HG03457 (cell line): ENCODE data around the gene HOGA1.
"Not testable (repeated sequence)": the region's sequence is repeated elsewhere in the genome, so short reads cannot be mapped to it uniquely, and the experiment has no call there.

Source experiments
- ATAC-seq: cut with Tn5 transposase; IDR thresholded peaks from one replicate; pipeline ENCODE4 v1.9.1; 2021; ENCODE audit warnings: moderate number of reproducible peaks; ENCODE audit not compliant: unreplicated experiment

HOGA1 gene

DNA sequence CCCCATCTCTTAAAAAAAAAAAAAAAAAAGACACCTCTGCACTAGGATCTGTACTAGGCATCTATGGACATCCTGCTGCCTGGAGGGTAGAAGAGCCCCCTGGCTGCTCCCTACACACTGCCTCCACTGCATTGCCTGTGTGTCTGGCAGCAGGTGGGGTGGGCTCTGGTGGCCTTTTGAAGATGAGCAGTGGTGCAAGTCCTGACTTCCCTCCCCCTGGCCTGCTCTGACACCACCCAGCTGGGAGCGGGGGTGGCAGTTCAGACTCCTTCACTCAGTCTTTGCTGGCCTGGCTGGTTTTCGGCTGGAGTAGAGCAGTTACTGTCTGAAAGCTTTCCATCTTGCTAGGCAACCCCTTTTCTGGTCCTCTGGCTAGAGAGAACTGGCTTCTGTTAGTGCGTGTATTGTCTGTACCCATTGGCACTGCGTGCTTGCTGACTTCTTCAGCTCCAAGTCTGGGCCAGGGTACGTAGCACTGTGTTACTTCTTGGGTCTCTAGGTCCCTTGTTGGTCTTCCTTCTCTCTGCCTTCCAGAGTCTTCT is 23.0 kb downstream of the HOGA1 start:
- ATAC-seq, result no peak

- ATAC-seq, result no peak
These were observed 24.9 kb downstream of the HOGA1 start for GRCh38 chr10:97608991-97609561.

GRCh38 chr10:97611473-97611872 is 27.3 kb downstream of the HOGA1 start:
- ATAC-seq, result no peak

DNA sequence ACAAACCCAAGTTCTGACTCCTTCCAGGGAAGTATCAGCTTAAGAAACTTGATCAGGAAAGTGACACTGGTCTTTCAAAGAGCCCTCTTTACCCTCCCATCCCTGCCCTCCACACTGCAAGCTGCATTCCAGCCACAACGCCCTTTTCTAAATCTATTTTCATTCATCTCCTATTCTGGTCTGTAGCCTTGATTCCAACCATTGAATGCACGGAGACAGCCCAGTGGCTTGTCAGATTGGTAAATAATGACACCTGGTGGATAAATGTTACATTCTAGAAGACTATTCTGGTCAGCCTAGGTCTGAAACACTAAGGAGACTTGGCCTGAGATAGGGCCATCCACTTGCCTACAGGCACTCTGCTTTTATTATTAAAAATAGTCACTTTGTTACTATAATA is 28.2 kb downstream of the HOGA1 start:
- no peak for ATAC-seq

DNA sequence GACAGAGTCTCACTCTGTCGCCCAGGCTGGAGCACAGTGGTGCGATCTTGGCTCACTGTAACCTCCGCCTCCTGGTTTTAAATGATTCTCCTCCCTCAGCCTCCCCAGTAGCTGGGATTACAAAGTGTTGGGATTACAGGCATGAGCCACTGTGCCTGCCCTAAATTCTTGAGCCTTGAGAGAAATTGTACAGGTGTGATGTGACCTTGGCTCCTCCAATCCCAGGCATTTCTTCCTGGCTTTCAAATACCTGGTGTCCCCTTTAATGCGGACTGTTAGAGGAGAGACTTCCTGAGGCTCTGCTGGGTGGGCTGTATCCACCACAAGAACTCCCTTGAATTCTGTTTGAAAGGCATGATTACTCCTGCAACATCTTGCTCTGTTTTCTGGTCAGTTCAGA is 34.1 kb downstream of the HOGA1 start:
- ATAC-seq, result no peak

DNA sequence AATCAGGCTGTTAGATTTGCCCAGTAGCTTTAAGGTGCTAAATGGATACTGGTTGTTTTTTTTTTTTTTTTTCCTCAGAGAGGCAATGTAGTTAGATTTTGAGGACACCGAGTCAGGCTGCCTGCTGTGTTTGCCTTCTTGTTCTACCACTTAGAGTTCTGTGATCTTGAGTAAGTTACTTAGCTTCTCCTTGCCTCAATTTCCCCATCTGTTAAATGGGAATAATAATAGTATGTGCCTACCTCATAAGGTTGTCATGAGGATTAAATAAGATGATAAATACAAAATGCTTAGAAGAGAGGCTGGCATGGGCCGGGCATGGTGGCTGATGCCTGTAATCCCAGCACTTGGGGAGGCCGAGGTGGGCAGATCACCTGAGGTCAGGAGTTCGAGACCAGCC is 34.5 kb downstream of the HOGA1 start:
- ATAC-seq, result no peak

DNA sequence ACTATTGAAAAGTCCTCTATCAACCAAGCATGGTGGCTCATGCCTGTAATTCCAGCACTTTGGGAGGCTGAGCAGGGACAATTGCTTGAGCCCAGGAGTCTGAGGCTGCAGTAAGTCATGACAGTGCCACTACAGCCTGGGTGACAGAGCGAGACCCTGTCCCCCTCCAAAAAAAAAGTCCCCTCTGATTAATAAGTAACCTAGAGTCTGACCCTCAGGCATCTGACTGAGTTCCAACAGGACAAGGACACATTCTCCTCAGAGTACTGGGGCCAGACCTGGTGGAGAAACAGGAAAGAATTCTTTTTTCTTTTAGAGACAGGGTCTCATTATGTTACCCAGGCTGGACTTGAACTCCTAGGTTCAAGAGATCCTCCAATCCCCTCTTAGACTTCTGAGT is 39.1 kb downstream of the HOGA1 start:
- ATAC-seq, result no peak

DNA sequence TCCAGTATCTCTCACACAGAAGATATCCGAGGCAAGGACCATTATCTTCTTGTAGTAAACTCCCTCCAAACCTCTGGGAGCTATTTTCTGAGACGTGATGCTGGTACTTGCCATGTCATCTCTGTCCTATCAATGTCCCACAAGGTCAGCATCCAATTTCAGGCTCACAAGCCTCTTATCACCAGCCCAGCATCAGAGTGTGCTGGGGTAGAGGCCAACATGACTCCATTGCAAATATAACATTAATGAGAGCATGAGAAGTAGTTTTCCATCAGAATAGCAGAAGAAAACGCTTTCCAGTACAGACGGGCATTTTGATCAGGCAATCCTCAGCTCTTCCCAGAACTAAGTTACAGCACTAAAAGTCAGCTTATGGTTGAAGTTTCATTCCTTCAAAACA is 43.5 kb downstream of the HOGA1 start:
- ATAC-seq, result no peak

- no peak for ATAC-seq
These were observed 44.0 kb downstream of the HOGA1 start for GRCh38 chr10:97628228-97628627.

GRCh38 chr10:97629289-97629688 is 45.1 kb downstream of the HOGA1 start:
- ATAC-seq, result no peak

GRCh38 chr10:97631098-97631497 is 46.9 kb downstream of the HOGA1 start:
- ATAC-seq, result no peak

DNA sequence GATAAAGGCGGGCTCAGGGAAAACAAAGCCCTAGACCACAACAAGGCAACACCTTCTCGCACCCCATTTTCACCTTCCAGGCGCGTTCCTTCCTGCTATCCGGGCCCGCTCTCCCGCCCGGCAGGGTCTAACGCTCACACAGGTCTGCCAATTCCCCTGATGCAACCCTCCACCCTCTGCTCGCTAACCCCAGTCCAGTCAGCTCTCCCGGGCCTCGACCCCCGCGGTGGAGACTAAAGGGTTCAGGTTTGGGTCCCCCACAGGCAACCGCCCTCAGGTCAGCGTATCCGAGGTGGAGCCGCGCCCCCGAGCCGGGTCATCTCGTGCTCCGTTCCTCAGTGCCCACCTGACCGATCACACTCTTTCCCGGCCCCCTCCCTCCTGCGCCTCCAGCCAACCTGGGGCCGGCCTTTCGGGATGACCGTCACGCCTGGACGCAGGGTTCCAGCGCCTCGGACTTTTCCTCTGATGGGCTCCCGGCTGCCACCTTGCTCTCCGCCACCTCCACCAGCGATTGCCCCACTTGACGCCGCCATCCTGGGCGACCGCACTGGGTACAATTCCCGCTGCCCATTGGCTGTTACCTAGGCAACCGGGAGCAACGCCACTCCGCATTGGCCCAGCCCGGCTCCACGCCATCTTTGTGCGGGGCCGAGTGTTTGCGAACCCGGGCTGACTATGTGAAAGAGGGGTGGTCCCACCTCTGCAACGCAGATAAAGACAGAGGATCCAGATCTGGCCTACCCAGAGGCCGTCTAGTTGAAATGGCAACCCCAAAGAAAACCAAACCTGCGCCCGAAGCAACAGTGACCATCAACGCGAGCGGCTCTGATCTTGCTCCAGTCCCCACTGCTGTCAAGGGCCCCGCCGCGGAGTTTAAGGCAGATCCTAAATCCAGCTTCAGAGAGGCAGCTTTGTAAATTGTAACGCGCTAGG is 49.0 kb downstream of the HOGA1 start, which contains the start of gene MORN4:
TSS of gene MORN4 (minus strand) at position 552 of the 936 bp plus-strand sequence. CDS start 13,847 bp downstream, outside the sequence.
- peak; percentile 91 for ATAC-seq

- ATAC-seq, result no peak
These were observed 49.7 kb downstream of the HOGA1 start for GRCh38 chr10:97633921-97634320.

- ATAC-seq, result no peak
These were observed 51.4 kb downstream of the HOGA1 start for GRCh38 chr10:97635577-97635976.

- not testable (repeated sequence) for ATAC-seq
These were observed 54.9 kb downstream of the HOGA1 start for GRCh38 chr10:97639090-97639489.

DNA sequence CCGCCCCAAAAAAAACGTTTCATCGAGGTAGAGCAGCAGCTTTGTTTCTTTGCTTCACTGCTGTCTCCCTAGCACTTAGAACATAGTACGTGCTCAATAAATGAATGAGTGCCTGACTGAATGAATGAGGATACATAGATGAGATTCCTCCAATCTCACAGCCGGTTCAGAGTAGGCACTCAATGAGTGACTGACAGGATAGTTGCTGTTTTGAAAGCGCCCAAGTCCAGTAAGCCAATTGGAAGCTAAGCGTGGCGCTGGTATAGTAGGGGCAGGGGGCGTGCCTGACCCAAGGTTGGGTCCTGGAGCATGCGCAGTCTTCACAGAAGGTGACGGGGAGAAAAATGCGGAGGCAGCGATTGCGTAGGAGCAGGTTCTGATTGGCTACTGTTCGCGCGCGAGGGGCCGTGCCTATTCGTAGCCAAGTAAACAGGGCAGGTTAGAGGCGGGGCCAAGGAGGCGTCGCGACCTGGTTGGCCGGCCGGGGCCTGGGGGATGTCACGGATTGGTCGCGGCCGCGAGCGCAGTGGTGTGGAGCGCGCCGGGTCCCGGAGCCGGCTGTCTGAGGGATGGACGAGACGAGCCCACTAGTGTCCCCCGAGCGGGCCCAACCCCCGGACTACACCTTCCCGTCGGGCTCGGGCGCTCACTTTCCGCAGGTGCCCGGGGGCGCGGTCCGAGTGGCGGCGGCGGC is 56.1 kb downstream of the HOGA1 start, which contains the start of gene PI4K2A:
TSS of gene PI4K2A (plus strand) at position 498 of the 694 bp plus-strand sequence. CDS start at position 570, 72 bp downstream.
- peak; percentile 98 for ATAC-seq

- peak; percentile 8 for ATAC-seq
These were observed 57.0 kb downstream of the HOGA1 start for GRCh38 chr10:97640868-97641811.

- not testable (repeated sequence) for ATAC-seq
These were observed 58.4 kb downstream of the HOGA1 start for GRCh38 chr10:97642471-97643159.

GRCh38 chr10:97643441-97643985 is 59.3 kb downstream of the HOGA1 start:
- ATAC-seq, result no peak
